Muscle layer of duodenum (tissue), 2 donors: ENCODE data around the gene WDR83.
A peak's percentile ranks its signal among the peaks of the same experiment; 100 is the strongest.

Experiments used
- H3K27ac ChIP-seq: one replicate; pipeline ENCODE4 v1.7.0; 2013; ENCODE audit warnings: mild to moderate bottlenecking, low read length
- H3K27me3 ChIP-seq: one replicate; pipeline ENCODE4 v1.7.0; 2013; ENCODE audit warnings: low read depth, mild to moderate bottlenecking, control low read depth, low read length
- H3K36me3 ChIP-seq, 2 donors: one replicate each; pipeline ENCODE4 v1.7.0; 2013; ENCODE audit warnings: low read length in 2 of 2, control low read depth in 1 of 2, mild to moderate bottlenecking in 1 of 2; ENCODE audit not compliant: insufficient read depth in 2 of 2, control insufficient read depth in 1 of 2
- H3K4me1 ChIP-seq, 2 donors: one replicate each; pipeline ENCODE4 v1.7.0; 2013; ENCODE audit warnings: low read length in 2 of 2, mild to moderate bottlenecking in 2 of 2, control low read depth in 1 of 2, moderate library complexity in 1 of 2; ENCODE audit not compliant: insufficient read depth in 2 of 2, control insufficient read depth in 1 of 2
- H3K4me3 ChIP-seq, 2 donors: one replicate each; pipeline ENCODE4 v1.7.0; 2013; ENCODE audit warnings: low read length in 2 of 2, low read depth in 1 of 2, mild to moderate bottlenecking in 1 of 2
- H3K9me3 ChIP-seq, 2 donors: one replicate each; pipeline ENCODE4 v1.7.0; 2013; ENCODE audit warnings: low read length in 2 of 2, control low read depth in 1 of 2, mild to moderate bottlenecking in 1 of 2; ENCODE audit not compliant: control insufficient read depth in 1 of 2
- donor health status: healthy.

The WDR83 gene

GRCh38 chr19:12720851-12721655 is 54.4 kb downstream of the WDR83 start:
- Histone ChIP-seq H3K36me3 (peaks cover 13 to 19% of the 10 kb centered on the region in 2 donors), H3K27ac (peak overlapping the region; percentile 90), H3K9me3 (no peaks in the 10 kb centered on the region), H3K4me3 (peak overlapping the region; percentile 71 to 86), H3K27me3 (no peaks in the 10 kb centered on the region), H3K4me1 (peaks cover 6 to 38% of the 10 kb centered on the region in 2 donors)

- Histone ChIP-seq H3K36me3 (peaks cover 8 to 12% of the 10 kb centered on the region in 2 donors), H3K4me1 (peaks cover 6 to 38% of the 10 kb centered on the region in 2 donors), H3K4me3 (peak overlapping the region; percentile 71 to 86), H3K27ac (peak overlapping the region; percentile 90), H3K9me3 (no peaks in the 10 kb centered on the region), H3K27me3 (no peaks in the 10 kb centered on the region)
These were observed 55.3 kb downstream of the WDR83 start for GRCh38 chr19:12721656-12722565.

GRCh38 chr19:12722566-12723380 is 56.2 kb downstream of the WDR83 start:
- H3K9me3 ChIP-seq: no peaks in the 10 kb centered on the region
- peaks cover 7 to 12% of the 10 kb centered on the region in 2 donors for H3K36me3 ChIP-seq
- H3K4me3 ChIP-seq: peak overlapping the region; percentile 71 to 77
- peaks cover 6 to 38% of the 10 kb centered on the region in 2 donors for H3K4me1 ChIP-seq
- H3K27ac ChIP-seq: peak overlapping the region; percentile 83
- H3K27me3 ChIP-seq: no peaks in the 10 kb centered on the region

- Histone ChIP-seq H3K27me3 (no peaks in the 10 kb centered on the region), H3K9me3 (no peaks in the 10 kb centered on the region), H3K4me1 (peaks cover 6 to 38% of the 10 kb centered on the region in 2 donors), H3K36me3 (peaks cover 7 to 16% of the 10 kb centered on the region in 2 donors), H3K27ac (peak overlapping the region; percentile 83), H3K4me3 (peak overlapping the region; percentile 71 to 77)
These were observed 56.7 kb downstream of the WDR83 start for GRCh38 chr19:12723381-12723640.

GRCh38 chr19:12723641-12724426 is 57.2 kb downstream of the WDR83 start, which contains the start of gene TNPO2:
Gene TNPO2, minus strand, starts transcription at chr19:12723932. Its CDS starts 2,955 bp downstream, at chr19:12720977.
- Histone ChIP-seq H3K27ac (peak within 1 kb of the TSS; percentile 83), H3K9me3 (no peaks in the 10 kb centered on the region), H3K4me1 (peaks cover 6 to 34% of the 10 kb centered on the region in 2 donors), H3K36me3 (peaks cover 2 to 15% of the 10 kb centered on the region in 2 donors), H3K4me3 (peak within 1 kb of the TSS; percentile 71 to 77), H3K27me3 (no peaks in the 10 kb centered on the region)
